HepG2 (cell line): Measurements from ENCODE around the gene REM2. TPM values are rescaled to one million over a fixed set of nuclear protein-coding genes. Genes with fewer than 3 reads are reported as not detected.

Source experiments
- CSRNP2 ChIP-seq: sonication (generic); formaldehyde crosslinking; conservative IDR thresholded peaks from 2 replicates; pipeline ENCODE4 v1.8.0; 2022; ENCODE audit warnings: low read depth, missing genetic modification reagents
- GABPA ChIP-seq, 2 experiments: IDR thresholded peaks; 2 replicates each; pipeline ENCODE4 v1.6.1; 2011 to 2016; ENCODE audit warnings: low read depth in 2 of 2, low read length in 1 of 2, missing biosample characterization in 1 of 2, missing genetic modification characterization in 1 of 2
- HCFC1 ChIP-seq: fragments of 150-350 bp; IDR thresholded peaks from 2 replicates; pipeline ENCODE4 v1.6.1; 2014; ENCODE audit warnings: low read depth, low read length
- HNF1B ChIP-seq: sonication (generic); formaldehyde crosslinking; IDR thresholded peaks from 2 replicates; pipeline ENCODE4 v1.5.1; 2020; ENCODE audit warnings: mild to moderate bottlenecking, moderate library complexity, missing genetic modification reagents
- IKZF5 ChIP-seq: IDR thresholded peaks from 2 replicates; pipeline ENCODE4 v1.6.1; 2018; ENCODE audit warnings: missing genetic modification reagents, mild to moderate bottlenecking, missing compliant biosample characterization
- KDM2A ChIP-seq: sonication (generic); formaldehyde crosslinking; IDR thresholded peaks from 2 replicates; pipeline ENCODE4 v1.4.0; 2020; ENCODE audit warnings: low read depth, missing genetic modification reagents, borderline replicate concordance
- ONECUT2 ChIP-seq: sonication (generic); formaldehyde crosslinking; IDR thresholded peaks from 2 replicates; pipeline ENCODE4 v1.4.0; 2020; ENCODE audit warnings: missing genetic modification reagents
- PHF5A ChIP-seq: IDR thresholded peaks from one replicate; pipeline ENCODE4 v1.6.1; 2018; ENCODE audit warnings: low read depth, missing genetic modification reagents; ENCODE audit not compliant: unreplicated experiment
- PTBP1 ChIP-seq: fragments of 200-400 bp; formaldehyde crosslinking; IDR thresholded peaks from 2 replicates; pipeline ENCODE4 v1.6.1; 2018; ENCODE audit warnings: low read length, low read depth; ENCODE audit not compliant: poor library complexity, severe bottlenecking
- RBFOX2 ChIP-seq: fragments of 200-400 bp; formaldehyde crosslinking; IDR thresholded peaks from 2 replicates; pipeline ENCODE4 v1.6.1; 2017; ENCODE audit warnings: low read depth, mild to moderate bottlenecking, low read length
- SALL1 ChIP-seq: sonication (generic); formaldehyde crosslinking; IDR thresholded peaks from 2 replicates; pipeline ENCODE4 v1.8.0; 2022; ENCODE audit warnings: mild to moderate bottlenecking, missing genetic modification reagents
- SIX4 ChIP-seq: sonication (generic); formaldehyde crosslinking; IDR thresholded peaks from 2 replicates; pipeline ENCODE4 v1.4.0; 2020; ENCODE audit warnings: missing genetic modification reagents
- SRSF4 ChIP-seq: fragments of 200-400 bp; formaldehyde crosslinking; IDR thresholded peaks from one replicate; pipeline ENCODE4 v1.6.1; 2018; ENCODE audit warnings: mild to moderate bottlenecking, low read depth, low read length, moderate library complexity; ENCODE audit not compliant: poor library complexity, severe bottlenecking
- STAG1 ChIP-seq: sonication (generic); formaldehyde crosslinking; IDR thresholded peaks from 2 replicates; pipeline ENCODE4 v1.4.0; 2020; ENCODE audit warnings: missing genetic modification reagents
- TEAD3 ChIP-seq: optimal IDR thresholded peaks from 2 replicates; pipeline ENCODE3; 2016; ENCODE audit warnings: borderline replicate concordance
- YEATS2 ChIP-seq: sonication (generic); formaldehyde crosslinking; IDR thresholded peaks from 2 replicates; pipeline ENCODE4 v1.4.0; 2020; ENCODE audit warnings: missing genetic modification reagents, borderline replicate concordance
- ZBTB3 ChIP-seq: sonication (generic); formaldehyde crosslinking; IDR thresholded peaks from 2 replicates; pipeline ENCODE4 v1.4.0; 2020; ENCODE audit warnings: low read depth, mild to moderate bottlenecking, moderate library complexity, missing genetic modification reagents, borderline replicate concordance
- ZNF3 ChIP-seq: IDR thresholded peaks from 2 replicates; pipeline ENCODE4 v1.7.0; 2017; ENCODE audit warnings: inconsistent platforms
- ZNF570 ChIP-seq: sonication (generic); formaldehyde crosslinking; IDR thresholded peaks from 2 replicates; pipeline ENCODE4 v1.4.0; 2020; ENCODE audit warnings: mild to moderate bottlenecking, missing genetic modification reagents, borderline replicate concordance
- ZSCAN31 ChIP-seq: sonication (generic); formaldehyde crosslinking; IDR thresholded peaks from 2 replicates; pipeline ENCODE4 v1.5.0; 2020; ENCODE audit warnings: low read depth, mild to moderate bottlenecking, missing genetic modification reagents
- polyA plus RNA-seq, 8 experiments: library from polyadenylated mRNA; depleted of rRNA in 3 of 8; stranded (reverse) in 7 of 8; unstranded in 1 of 8; fragments of >200 nt; fragmentation: Illumina TruSeq in 4 of 8; extraction: Trizol in 4 of 8; gene quantifications; 2 replicates each; pipeline versions ENCODE4 v1.2.1 to v1.2.3, GENCODE V29; 2011 to 2016; ENCODE audit warnings: low read depth in 4 of 8, missing spikeins in 1 of 8, mixed read lengths in 1 of 8; ENCODE audit not compliant: insufficient read depth in 1 of 8
- total RNA-seq, 5 experiments: library from RNA; depleted of rRNA; stranded (reverse); fragments of >200 nt; fragmentation: Illumina TruSeq; extraction: Trizol; gene quantifications; 2 replicates each; pipeline ENCODE4 v1.2.3, GENCODE V29; 2016; ENCODE audit warnings: low read depth in 1 of 5
- TF ChIP-seq, protein P1 (sequence below): sonication (generic); formaldehyde crosslinking; IDR thresholded peaks from 2 replicates; pipeline ENCODE4 v1.4.0; 2020; ENCODE audit warnings: missing genetic modification reagents
- TF ChIP-seq, protein P2 (sequence below): sonication (generic); formaldehyde crosslinking; IDR thresholded peaks from 2 replicates; pipeline ENCODE4 v1.8.1; 2022; ENCODE audit warnings: mild to moderate bottlenecking, missing genetic modification reagents

The REM2 gene
- total and polyA plus RNA-seq, 2 of the 13 experiments (the other 11 are each of a cell fraction or from before 2014, with no cell fraction given): 0.20 TPM; not detected in 1

- TF ChIP-seq, protein P1, sequence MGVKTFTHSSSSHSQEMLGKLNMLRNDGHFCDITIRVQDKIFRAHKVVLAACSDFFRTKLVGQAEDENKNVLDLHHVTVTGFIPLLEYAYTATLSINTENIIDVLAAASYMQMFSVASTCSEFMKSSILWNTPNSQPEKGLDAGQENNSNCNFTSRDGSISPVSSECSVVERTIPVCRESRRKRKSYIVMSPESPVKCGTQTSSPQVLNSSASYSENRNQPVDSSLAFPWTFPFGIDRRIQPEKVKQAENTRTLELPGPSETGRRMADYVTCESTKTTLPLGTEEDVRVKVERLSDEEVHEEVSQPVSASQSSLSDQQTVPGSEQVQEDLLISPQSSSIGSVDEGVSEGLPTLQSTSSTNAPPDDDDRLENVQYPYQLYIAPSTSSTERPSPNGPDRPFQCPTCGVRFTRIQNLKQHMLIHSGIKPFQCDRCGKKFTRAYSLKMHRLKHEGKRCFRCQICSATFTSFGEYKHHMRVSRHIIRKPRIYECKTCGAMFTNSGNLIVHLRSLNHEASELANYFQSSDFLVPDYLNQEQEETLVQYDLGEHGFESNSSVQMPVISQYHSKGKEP (CRISPR knock-in tag): peak; percentile 81
- TF ChIP-seq IKZF5 (CRISPR knock-in tag): peak; percentile 77; the same call in 1 of the 2 replicates
- TF ChIP-seq YEATS2 (CRISPR knock-in tag): no peak
- TF ChIP-seq STAG1 (CRISPR knock-in tag): peak; percentile 100
- peak; percentile 94 for TF ChIP-seq ZSCAN31 (CRISPR knock-in tag)
- TF ChIP-seq, protein P2, sequence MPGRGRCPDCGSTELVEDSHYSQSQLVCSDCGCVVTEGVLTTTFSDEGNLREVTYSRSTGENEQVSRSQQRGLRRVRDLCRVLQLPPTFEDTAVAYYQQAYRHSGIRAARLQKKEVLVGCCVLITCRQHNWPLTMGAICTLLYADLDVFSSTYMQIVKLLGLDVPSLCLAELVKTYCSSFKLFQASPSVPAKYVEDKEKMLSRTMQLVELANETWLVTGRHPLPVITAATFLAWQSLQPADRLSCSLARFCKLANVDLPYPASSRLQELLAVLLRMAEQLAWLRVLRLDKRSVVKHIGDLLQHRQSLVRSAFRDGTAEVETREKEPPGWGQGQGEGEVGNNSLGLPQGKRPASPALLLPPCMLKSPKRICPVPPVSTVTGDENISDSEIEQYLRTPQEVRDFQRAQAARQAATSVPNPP (CRISPR knock-in tag): peak; percentile 55; the same call in 1 of the 2 replicates
- TF ChIP-seq PTBP1: peak; percentile 98
- TF ChIP-seq ZNF3 (CRISPR knock-in tag): no peak
- TF ChIP-seq ZNF570 (CRISPR knock-in tag): no peak; the same call in 1 of the 2 replicates
- TF ChIP-seq PHF5A (CRISPR knock-in tag): no peak
- TF ChIP-seq SALL1 (CRISPR knock-in tag): peak; percentile 96
- TF ChIP-seq TEAD3 (CRISPR knock-in tag): peak; percentile 80
- 0 out of 2 replicates have a peak, but pooled peaks have one; percentile 86 for TF ChIP-seq ZBTB3 (CRISPR knock-in tag)
- no peak for TF ChIP-seq SIX4 (CRISPR knock-in tag)
- no peak for TF ChIP-seq RBFOX2
- peak; percentile 95 for TF ChIP-seq HNF1B (CRISPR knock-in tag)
- no peak for TF ChIP-seq HCFC1
- no peak for TF ChIP-seq CSRNP2 (CRISPR knock-in tag)
- no peak for TF ChIP-seq SRSF4
- no peak for TF ChIP-seq ONECUT2 (CRISPR knock-in tag)
- TF ChIP-seq KDM2A (CRISPR knock-in tag): peak; percentile 97
- TF ChIP-seq GABPA (IDR thresholded peaks at IDR 0.05; ENCODE audit: low read depth, low read length): no peak
- peak; percentile 53 for TF ChIP-seq GABPA (CRISPR knock-in tag; IDR thresholded peaks at IDR 0.05; ENCODE audit: low read depth)
Observed at GRCh38 chr14:22852940-22853767, 29.9 kb upstream of the REM2 start (continued).
